ENCODE results near the gene MAFB. TPM values are rescaled to one million over a fixed set of nuclear protein-coding genes. Genes with fewer than 3 reads are reported as not detected.

The MAFB gene
- total RNA-seq, 3 donors from 2014 or later: 3.8 to 17.9 (median 17.7) TPM

DNA sequence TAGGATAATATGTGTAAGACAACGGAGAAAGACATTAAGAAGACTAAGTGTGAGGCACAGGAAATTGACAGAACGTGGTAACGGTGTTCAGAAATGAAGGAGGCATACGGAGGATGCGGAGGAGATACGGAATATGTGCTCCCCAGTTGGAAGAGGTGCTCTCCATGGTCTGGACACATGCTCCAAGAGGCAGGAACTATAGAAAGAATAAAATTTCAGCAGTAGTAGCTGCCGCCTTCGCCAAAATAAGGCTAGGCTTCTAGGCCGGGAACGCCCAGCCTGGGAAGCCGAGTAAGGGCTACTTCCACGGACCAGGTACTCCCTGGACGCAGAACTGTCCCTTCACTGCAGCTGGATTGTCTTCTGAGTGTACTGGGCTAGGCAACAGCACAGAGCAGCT lies 7.4 kb downstream of the MAFB start:
- Histone ChIP-seq H3K36me3 (ENCODE audit: low read depth) (no peaks in the 10 kb centered on the region), H3K4me3 (no peak overlapping the region), H3K4me1 (ENCODE audit: low read depth) (no peaks in the 10 kb centered on the region), H3K9me3 (no peaks in the 10 kb centered on the region)
- DNase-seq: no peak
- no peak for ATAC-seq
- intact Hi-C loops (cut with DNase I, micrococcal nuclease): loop anchor here in 1 of 2 donors (10.0 kb wide), 1 partner anchor 417 kb away; no protein-coding TSS in a partner anchor
- TF ChIP-seq, protein P1, sequence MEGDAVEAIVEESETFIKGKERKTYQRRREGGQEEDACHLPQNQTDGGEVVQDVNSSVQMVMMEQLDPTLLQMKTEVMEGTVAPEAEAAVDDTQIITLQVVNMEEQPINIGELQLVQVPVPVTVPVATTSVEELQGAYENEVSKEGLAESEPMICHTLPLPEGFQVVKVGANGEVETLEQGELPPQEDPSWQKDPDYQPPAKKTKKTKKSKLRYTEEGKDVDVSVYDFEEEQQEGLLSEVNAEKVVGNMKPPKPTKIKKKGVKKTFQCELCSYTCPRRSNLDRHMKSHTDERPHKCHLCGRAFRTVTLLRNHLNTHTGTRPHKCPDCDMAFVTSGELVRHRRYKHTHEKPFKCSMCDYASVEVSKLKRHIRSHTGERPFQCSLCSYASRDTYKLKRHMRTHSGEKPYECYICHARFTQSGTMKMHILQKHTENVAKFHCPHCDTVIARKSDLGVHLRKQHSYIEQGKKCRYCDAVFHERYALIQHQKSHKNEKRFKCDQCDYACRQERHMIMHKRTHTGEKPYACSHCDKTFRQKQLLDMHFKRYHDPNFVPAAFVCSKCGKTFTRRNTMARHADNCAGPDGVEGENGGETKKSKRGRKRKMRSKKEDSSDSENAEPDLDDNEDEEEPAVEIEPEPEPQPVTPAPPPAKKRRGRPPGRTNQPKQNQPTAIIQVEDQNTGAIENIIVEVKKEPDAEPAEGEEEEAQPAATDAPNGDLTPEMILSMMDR (IDR thresholded peaks at IDR 0.05): no peak

DNA sequence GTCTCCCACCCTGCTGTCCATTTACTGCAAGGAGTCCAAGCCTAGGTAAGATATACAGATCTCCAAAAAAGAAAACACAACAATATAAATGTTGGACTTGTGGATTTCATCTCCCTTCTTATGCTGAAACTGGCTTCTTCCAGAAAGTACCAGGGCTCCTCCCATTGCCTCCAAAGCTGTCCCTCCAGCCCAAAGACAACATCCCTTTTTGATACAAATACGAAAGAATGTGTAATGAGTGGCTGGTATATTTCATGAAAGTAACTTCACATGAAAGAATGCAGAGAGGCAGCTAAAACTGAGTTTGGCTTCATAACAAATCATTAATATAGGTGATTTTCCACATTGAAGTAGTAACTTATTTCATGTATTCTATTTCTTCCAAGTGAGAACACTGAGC lies 7.9 kb downstream of the MAFB start:
- TF ChIP-seq, protein P1 (IDR thresholded peaks at IDR 0.05): no peak
- DNase-seq (no peak), ATAC-seq (no peak)
- Histone ChIP-seq H3K4me1 (ENCODE audit: low read depth) (no peaks in the 10 kb centered on the region), H3K9me3 (no peaks in the 10 kb centered on the region), H3K4me3 (no peak overlapping the region), H3K36me3 (ENCODE audit: low read depth) (no peaks in the 10 kb centered on the region)
- intact Hi-C loops (cut with DNase I, micrococcal nuclease): loop anchor here in 1 of 2 donors (10.0 kb wide), 1 partner anchor 416 kb away; no protein-coding TSS in a partner anchor

DNA sequence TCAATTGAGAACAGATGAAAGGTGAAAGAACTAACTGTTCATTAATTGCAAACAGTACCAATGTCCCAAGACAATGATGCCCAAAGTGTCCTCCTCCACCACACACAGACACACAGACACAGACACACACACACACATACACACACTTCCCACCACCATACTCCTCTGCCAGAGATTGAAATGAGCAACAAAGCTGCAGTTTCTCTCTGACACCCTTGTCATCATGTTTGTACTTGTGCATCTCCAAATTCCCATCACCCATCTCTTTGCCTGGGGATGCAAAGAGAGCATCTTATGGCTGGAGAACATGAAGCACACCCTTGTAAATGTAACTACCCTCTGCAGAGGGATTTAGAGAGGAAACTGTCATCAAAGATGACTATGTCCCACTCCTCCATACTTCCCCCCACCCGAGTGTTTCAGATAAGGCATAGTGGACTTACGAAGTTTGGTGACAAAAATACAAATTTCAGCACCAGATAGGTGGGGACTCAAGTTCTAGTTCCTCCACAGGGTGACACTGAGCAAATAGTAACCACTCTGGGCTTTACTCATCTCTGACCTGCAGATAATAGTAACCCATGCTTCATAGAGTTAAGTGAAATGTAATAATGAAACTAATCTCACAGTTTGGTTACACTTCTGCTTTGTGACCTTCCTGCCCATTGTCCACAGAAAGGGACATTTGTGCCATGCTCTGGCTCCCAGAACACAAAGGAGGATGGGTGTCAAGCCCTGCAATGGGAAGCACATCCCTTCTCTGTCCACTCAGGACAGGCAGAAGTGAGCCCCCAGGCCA lies 8.7 kb downstream of the MAFB start:
- no peak for DNase-seq
- no peak for ATAC-seq
- TF ChIP-seq, protein P1 (IDR thresholded peaks at IDR 0.05): no peak

DNA sequence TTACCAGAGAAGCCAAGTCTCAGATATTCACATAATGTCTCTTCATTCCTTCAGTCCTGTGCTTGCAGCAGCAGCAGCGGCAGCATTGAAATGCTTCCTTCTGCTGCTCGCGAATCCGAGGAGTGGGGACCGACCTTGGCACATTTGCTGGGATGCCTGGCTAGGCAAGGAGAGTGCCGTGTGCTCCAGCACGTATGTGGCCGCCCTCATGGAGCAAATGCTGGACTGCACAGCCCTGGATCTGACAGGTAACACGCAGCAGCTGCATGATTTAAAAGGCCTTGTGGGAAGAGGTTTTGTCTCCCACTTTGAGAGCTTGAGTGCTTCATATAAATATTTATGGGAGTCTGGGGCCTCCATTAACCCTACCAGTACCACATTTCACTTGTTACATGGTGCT lies 9.9 kb downstream of the MAFB start:
- Histone ChIP-seq H3K36me3 (ENCODE audit: low read depth) (no peaks in the 10 kb centered on the region), H3K4me3 (no peak overlapping the region), H3K9me3 (no peaks in the 10 kb centered on the region), H3K4me1 (ENCODE audit: low read depth) (no peaks in the 10 kb centered on the region)
- intact Hi-C loops (cut with DNase I, micrococcal nuclease): no loop called here
- TF ChIP-seq, protein P1 (IDR thresholded peaks at IDR 0.05): no peak
- no peak for DNase-seq
- no peak for ATAC-seq

More for the DNA sequence above, 8.7 kb downstream of the MAFB start:
- H3K9me3 ChIP-seq: no peaks in the 10 kb centered on the region
- H3K36me3 ChIP-seq (ENCODE audit: low read depth): no peaks in the 10 kb centered on the region
- no peak overlapping the region for H3K4me3 ChIP-seq
- intact Hi-C loops (cut with DNase I, micrococcal nuclease): loop anchor here in 1 of 2 donors (10.0 kb wide), 1 partner anchor 416 kb away; no protein-coding TSS in a partner anchor
- no peaks in the 10 kb centered on the region for H3K4me1 ChIP-seq (ENCODE audit: low read depth)

DNA sequence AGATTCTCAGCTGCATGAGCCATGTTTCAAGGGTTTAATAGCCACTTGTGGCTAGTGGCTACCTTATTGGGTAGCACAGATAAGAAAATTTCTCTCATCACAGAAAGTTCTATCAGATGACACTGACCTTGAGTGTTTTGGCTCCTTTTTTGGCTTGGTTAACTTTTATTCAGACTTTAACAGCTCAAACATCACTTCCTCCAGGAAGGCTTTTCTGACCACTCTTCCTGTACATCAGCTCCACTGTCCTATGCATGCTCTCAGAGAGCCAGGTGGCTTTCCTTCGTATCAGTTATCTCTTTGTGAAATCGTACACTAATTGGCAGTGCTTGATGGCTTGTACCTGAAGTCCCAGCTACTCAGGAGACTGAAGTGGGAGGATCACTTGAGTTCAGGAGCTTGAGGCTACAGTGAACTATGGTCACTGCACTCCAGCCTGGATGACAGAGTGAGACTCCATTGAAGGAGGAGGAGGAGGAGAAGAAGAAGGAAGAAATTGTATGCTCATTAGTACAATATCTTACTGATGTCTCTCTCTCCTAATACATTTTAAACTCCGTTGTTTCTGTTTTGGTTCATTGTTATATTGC lies 10.7 kb downstream of the MAFB start:
- ATAC-seq: no peak
- Histone ChIP-seq H3K9me3 (no peaks in the 10 kb centered on the region), H3K4me1 (ENCODE audit: low read depth) (no peaks in the 10 kb centered on the region), H3K4me3 (no peak overlapping the region), H3K36me3 (ENCODE audit: low read depth) (no peaks in the 10 kb centered on the region)
- TF ChIP-seq, protein P1 (IDR thresholded peaks at IDR 0.05): no peak
- DNase-seq: no peak
- intact Hi-C loops (cut with DNase I, micrococcal nuclease): no loop called here

All from mucosa of descending colon (tissue), 3 donors.